GM21367 (cell line): ENCODE data around the gene CNKSR2.

Experiments
- ATAC-seq: cut with Tn5 transposase; IDR thresholded peaks from one replicate; pipeline ENCODE4 v1.9.1; 2021; ENCODE audit not compliant: unreplicated experiment

The CNKSR2 gene

DNA sequence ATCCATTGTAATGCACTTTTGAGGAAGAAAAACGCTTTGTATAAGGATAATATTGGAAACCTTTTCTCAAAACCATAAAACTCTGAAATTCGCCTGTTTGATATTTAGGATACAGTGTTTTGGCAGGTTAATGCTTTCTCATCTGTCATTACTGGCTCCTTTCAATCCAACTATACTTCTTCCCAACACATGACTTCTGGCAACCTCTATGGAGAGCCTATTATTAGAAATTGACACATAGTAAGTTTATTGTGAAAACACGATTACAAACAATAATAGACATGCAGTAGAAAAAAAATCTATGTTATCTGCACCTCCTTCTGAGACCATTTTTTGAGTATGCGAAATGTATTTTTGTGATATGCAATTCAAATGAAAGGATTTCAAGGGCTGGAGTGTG is 288.5 kb downstream of the CNKSR2 start:
- ATAC-seq = no peak

GRCh38 chrX:21666252-21666651 is 292.0 kb downstream of the CNKSR2 start:
- ATAC-seq = no peak

DNA sequence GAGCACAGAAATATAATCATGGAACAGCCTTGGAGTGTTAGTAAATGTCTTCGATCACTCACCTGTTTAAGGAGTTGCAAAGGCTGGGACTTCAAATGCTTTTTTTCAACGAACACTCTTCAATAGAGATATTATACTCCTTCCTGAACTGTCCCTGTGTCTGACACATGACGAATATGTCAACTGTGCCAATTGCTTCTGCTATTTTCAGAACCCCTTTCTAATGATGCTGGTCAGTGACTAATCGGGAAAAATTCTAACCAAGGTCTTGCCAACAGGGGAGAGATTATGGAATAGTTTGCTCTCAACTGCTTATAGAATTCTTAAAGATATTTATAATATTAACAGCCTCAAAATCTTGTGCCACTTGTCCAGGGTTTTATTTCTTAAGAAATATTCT is 292.5 kb downstream of the CNKSR2 start:
- ATAC-seq = no peak

DNA sequence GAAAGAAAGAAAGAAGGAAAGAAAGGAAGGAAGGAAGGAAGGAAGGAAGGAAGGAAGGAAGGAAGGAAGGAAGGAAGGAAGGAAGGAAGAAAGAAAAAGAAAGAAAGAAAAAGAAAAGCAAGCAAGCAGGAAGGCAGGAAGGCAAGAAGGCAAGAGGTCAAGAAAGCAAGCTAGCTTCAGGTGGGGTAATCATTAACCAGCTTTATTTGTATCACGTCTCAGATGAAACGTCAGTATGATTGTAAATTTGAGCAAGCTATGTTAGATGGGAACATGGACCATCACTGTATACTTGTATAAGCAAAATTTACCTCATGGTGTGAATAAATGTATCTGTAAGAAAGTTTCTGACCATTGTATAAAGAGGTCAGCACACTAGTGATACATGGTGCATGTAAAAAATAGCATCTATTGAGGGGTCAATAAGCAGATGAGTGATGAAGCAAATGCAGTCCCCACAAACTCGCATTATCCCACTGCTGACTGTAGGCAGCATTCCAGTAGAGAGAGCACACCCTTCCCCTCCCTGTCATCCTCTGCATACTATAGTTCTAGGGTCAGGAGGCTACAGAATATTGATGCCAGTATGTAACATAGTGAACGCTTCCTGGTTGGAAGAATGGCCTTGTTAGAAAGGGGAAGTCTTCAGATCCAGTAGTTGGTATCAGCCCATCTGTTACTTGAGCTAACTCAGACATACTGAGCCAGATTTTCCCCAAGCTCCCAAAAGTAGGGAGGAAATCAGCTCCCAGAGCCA is 300.4 kb downstream of the CNKSR2 start:
- ATAC-seq = no peak

DNA sequence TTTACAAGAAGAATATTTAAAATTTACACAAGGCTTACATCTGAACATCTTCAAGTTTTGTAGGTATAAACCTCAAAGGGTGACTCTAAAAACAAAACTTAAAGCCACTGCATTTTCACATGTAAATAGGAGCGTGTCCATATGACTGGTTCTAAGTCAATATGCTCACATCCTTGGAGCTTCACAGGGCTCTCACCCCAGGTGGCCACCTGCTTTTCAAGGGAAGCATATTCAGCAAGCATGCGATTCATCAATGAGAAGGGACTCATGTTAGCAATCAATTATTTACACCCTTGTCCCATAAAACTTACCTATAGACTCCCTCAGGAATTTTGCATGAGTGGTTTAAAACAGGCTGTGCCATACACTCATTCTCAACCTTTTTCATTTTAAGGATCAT is 301.7 kb downstream of the CNKSR2 start:
- no peak for ATAC-seq

- ATAC-seq = no peak
These were observed 303.9 kb downstream of the CNKSR2 start for GRCh38 chrX:21678048-21678612.

DNA sequence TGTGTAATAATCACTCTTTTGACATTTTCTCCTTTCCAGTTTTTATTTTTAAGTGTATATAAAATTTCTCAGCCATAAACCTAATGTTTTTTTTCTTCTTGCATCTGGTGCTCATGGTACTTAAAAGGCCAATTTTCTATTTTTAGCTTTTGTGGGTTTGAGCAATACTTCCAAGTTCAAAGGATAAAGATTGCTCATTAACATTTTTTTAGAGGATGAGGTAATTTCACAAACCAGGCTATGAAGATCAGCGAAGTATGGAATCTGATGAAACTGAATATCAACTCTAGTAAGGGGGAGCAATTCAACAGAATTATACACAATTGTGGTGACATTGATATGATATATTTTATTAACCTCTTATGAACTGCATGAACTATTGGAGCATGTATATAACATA is 309.7 kb downstream of the CNKSR2 start:
- no peak for ATAC-seq

DNA sequence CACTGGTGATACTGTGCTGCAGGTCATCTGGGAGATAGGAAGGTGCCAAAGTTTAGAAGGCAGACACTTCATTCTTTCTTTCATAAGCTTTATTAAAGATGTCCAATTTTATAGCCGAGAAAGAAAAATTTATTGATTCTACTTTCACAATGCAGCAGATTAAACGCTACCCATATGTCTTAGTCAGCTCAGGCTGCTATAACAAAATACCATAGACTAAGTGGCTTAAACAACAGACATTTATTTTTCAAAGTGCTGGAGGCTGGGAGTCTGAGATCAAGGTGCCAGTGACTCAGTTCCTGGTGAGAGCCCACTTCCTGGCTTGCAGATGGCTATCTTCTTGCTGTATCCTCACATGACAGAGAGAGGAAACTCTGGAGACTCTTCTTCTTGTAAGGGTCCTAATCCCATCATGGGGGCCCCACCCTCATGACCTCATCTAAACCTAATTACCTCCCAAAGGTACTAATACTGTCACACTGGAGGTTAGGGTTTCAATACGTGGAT is 317.3 kb downstream of the CNKSR2 start:
- no peak for ATAC-seq

GRCh38 chrX:21698272-21698671 is 324.1 kb downstream of the CNKSR2 start:
- no peak for ATAC-seq

DNA sequence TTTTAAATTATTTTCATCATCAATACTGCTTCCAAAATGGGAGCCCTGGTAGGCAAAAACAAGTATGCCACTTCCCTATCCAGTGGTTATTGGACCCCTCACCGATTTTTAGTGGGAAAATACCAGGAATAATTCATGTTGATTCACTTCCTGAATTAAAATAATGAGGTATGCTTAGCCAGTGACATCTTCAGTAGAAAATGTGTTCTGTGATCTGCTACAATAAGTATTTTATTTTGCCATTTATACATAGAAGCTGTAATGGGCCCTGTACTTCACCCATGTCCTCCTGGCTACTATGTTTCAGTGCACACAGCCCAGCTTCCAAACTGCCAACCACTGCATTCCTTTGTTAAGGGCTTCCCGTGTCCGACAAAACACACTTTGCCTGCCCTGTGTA is 324.9 kb downstream of the CNKSR2 start:
- no peak for ATAC-seq

- ATAC-seq = no peak
These were observed 326.1 kb downstream of the CNKSR2 start for GRCh38 chrX:21700275-21700674.

DNA sequence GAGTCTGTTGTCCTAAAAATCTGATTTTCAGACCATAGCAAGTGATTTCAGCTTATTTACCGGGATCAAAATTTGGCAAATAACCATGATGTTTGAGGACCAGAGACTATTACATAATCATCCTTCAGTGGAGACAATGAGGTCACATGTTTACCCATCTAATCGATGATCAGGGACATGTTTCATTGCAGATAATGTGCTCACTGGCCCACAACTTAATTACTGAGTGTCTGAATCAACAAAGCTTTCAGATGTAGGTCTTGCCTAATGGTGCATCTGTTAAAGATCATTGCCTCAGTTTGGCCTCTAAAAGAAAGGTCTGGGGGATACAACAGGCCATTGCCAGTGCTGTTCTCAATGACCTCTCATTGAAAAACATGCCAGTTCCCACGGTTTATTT is 326.7 kb downstream of the CNKSR2 start:
- no peak for ATAC-seq

DNA sequence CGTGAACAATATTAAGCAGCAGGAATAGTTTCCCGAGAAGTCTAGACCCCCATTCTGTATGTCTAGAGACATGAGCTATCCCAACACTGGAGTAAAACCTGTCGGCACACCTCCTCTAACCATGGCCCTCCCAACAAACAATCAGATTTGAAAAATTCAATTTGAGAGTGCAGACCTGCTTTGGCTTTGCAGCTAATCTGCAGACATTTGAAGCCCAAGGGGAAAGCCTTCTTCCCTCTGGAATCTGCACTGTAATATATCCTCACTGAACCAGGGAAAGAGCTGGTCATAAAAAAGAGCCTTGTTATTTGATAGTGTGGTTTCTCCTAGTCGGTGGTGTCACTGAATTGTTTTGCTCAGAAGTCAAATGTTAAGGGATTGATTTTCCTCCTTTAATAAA is 328.5 kb downstream of the CNKSR2 start:
- ATAC-seq = no peak
